Fibroblast of skin of right biceps (primary cell): Measurements from ENCODE around the gene ZNF775.

Experiments
- DNase-seq: peaks from one replicate; pipeline ENCODE4 v3.0.0-alpha.2; 2013

Gene ZNF775

GRCh38 chr7:150444674-150445365 lies 65.7 kb downstream of the ZNF775 start:
- no peak for DNase-seq

GRCh38 chr7:150446288-150446938 lies 67.3 kb downstream of the ZNF775 start:
- DNase-seq = no peak
